KBM-7 (cell line): ENCODE measurements around the gene MMS19.
"Not testable (repeated sequence)": the region's sequence is repeated elsewhere in the genome, so short reads cannot be mapped to it uniquely, and the experiment has no call there.

Source experiments
- DNase-seq: peaks from one replicate; pipeline ENCODE4 v3.0.0-alpha.2; 2015
- in situ Hi-C: fragments of 300-500 bp; cut with MboI; formaldehyde crosslinking; loops from 2 replicates; pipeline ENCODE4 v1.14.3; 2020; ENCODE audit warnings: low sequenced_read_pairs, low pct_unique_long_range_greater_than_20kb, mixed read lengths

Gene MMS19

DNA sequence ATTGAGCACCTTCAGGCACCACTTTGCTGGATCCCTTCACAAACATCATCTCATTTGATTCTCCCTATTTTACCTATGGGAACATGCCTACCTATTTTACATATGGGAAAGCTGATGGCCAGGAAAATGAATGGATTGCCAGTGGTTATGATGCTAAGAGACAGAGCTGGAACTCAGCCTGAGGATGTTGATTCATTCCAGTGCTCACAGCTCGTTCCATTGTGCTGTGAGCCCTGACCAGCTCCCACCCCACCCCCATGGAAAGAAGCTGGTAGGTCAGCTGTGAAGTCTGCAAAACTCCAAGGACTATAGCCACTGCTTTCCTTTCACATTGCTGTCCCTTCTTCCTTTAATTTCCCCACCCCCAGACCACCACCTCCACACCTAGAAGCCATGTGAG lies 10.1 kb upstream of the MMS19 start:
- in situ Hi-C loops, result no loop called here
- no peak for DNase-seq

DNA sequence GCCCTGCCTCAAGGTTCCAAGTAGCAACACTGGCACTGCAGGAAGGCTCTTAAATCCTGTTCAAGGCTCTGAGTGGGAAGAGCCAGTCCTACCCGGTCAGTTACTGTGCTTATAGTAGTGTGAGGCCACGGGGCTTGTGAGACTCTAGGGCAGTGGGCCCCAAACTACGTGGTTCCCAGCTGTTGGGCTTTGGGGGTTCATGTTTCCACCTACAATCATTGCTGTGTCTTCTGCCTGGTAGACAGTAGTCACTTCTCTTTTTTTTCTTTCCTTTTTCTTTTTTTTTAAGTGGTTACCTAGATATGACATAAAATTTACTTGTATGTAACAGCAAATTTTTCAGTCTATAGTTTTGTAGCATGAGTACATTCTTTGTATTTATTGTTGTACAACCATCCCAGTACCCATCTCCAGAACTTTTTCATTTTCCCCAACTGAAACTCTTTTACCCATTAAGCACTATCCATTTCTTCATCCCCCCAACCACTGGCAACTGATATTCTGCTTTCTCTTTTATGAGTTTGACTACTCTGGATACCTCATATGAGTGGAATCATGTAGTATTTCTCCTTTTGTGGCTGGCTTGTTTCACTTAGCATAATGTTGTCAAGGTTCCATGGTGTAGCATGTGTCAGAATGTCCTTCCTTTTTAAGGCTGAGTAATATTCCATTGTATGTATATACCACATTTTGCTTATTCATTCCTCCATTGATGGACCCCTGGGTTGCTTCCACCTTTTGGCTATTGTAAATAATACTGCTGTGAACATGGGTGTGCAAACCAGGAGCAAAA lies 8.2 kb upstream of the MMS19 start:
- DNase-seq, result no peak
- in situ Hi-C loops, result no loop called here

DNA sequence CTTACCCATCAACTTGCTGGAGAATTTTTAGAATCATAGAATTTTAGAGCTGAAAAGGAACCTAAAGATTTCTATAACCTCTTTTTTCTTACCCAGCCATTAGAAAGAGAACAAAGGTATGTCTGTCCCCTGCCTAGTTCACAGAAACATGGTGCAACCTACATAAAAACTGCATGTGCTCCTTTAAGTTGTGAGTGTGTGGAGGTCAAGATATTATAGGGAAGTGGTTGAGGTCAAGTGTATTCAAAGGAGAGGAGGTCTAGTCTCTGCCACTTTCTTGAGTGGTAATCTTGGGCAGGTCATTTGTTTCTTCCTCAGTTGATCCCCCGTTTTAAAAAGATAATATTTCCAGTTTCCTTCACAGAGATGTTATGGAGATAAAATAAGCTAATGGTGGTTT lies 6.9 kb upstream of the MMS19 start:
- in situ Hi-C loops, result no loop called here
- no peak for DNase-seq

DNA sequence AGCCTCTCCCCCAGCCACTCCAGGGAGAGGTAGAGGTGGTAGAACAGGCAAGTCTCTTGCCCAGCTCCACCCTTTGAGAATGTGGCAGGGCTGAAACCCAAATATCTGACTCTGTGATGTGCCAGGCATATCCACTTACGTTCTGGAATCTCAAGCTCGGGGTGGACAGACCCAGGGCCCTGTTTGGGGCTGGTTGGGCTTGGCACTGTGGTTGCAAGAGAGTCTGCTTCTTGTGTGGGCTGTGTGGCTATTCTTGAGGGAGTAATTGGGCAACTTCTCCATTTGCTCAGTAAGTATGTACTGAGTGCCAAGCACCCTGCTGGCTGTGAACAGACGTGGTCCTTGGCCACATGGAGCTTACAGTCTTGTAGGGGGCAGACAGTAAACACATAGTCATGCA lies 5.2 kb upstream of the MMS19 start:
- in situ Hi-C loops, result no loop called here
- peak; percentile 26 for DNase-seq

DNA sequence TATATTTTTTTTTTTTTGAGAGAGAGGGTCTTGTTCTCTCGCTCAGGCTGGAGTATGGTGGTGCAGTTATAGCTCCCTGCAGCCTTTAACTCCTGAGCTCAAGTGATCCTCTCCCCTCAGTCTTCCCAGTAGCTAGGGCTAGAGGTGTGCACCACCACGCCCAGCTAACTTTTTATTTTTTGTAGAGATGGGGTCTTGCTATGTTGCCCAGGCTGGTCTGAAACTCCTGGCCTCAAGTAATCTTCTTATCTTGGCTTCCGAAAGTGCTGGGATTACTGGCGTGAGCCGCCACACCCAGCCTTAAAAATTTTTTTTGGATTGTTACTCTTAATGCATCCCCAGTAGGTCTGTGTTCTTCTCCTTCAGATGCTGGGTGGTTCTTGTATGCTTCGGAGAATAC lies 4.7 kb upstream of the MMS19 start:
- no peak for DNase-seq
- in situ Hi-C loops, result no loop called here

DNA sequence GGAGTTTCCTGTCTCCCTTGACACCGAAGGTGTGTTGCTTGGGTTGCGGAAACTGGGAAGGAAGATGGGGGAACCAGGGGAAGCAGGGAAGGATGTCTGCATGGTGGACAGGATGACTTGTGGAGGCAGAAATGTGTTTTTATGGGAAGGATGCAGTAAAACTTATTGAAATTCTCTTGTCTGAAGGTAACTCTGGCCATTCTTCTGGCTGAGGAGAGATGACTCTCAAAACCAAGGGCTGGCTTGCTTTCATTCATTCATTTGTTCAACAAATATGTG lies 2.0 kb upstream of the MMS19 start:
- in situ Hi-C loops, result no loop called here
- DNase-seq, result no peak

DNA sequence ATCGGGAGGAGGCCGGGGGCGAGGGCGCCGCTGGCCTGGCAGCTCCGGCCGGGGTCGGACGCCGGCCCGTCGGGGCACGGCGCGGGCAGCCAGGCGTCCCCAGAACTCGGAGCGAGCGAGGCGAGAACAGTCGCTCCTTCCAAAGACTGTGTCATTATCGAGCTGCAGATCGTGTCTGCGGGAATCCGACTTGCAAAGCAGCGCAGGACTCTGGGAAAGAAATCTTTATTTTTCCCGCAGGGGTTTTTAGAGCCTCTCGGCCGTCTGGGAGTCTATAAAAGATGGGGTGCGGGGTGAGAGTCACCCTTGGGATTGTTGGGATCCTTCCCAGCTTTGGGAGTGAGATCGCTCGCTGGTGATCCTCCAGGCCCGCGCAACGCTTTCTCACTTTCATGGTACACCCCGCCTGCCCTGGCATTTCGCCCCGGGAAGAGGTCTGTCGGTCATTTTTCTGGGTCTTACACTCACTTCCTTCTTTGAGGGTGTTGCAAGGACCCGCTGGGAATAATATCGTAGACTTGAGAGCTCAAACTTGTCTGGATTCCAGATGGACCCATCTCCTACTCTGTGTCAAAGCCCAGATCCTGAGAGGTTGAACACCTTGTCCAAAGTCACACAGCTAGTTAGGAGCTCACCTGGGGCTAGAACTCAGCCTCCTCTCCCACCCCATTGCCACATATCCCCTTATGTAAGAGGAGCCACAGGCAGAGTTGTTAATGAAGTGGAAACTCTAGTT lies 1.5 kb upstream of the MMS19 start:
- in situ Hi-C loops, result no loop called here
- DNase-seq, result peak; percentile 42

DNA sequence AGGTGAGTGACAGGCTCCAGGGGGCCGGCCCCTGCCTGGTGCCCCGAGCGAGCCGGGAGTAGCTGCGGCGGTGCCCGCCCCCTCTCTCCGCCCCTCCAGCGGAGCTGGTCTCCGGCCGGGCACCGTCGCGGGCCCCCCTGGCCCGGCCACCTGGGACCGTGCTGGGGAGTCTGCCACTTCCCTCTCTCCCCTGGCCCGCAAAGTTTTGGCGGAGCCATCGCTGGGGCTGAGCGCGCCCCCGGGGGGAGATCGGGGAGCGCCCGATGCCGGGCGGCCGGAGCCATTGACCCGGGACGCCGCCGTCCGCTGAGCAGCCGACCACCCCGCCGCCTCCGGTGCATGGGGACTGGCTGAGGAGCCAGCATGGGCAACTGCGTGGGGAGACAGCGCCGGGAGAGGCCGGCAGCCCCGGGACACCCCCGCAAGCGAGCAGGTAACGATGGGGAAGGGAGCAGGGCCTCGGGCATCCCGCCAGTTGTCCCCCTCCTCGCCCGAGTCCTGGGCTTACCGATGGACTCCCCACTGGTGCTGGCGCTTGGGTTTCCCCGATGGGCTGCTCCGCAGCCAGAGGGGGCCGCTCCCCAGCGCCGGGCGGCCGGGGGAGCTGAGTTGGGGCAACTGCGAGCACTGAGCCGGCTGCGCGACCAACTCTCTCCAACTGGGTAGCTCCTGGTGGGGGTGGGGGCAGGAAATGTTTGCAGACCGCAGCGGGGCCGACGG lies 779 bp upstream of the MMS19 start, which contains the start of gene UBTD1:
UBTD1 (plus strand) TSS at position 84 of the 720 bp plus-strand sequence; CDS start at position 364, 280 bp downstream.
- DNase-seq, result peak; percentile 40
- in situ Hi-C loops, result no loop called here

DNA sequence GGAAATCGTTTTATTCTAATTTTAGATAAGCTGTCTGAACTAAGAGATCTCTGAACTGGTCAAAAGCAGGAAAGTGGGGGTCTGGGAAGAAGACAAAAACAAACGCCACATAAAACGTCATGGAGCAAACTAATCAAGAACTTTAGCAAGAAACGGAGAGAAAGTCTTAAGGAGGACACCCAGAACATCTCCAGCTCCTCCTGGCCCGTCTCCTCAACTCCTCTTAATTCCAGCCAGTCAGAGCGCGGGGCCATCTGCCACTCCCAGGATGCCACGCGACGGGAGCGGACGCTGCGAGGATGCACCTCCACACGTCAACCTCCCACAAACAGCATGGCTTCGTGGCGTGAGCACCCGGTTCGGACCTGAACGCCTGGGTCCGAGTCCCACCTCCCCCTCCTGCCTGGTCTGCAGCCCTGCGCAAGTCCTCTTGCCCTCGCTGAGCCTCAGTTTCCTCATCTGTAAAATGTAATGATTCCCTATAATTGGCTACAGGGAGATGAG lies 598 bp downstream of the MMS19 start:
- peak; percentile 84 for DNase-seq
- in situ Hi-C loops, result no loop called here

DNA sequence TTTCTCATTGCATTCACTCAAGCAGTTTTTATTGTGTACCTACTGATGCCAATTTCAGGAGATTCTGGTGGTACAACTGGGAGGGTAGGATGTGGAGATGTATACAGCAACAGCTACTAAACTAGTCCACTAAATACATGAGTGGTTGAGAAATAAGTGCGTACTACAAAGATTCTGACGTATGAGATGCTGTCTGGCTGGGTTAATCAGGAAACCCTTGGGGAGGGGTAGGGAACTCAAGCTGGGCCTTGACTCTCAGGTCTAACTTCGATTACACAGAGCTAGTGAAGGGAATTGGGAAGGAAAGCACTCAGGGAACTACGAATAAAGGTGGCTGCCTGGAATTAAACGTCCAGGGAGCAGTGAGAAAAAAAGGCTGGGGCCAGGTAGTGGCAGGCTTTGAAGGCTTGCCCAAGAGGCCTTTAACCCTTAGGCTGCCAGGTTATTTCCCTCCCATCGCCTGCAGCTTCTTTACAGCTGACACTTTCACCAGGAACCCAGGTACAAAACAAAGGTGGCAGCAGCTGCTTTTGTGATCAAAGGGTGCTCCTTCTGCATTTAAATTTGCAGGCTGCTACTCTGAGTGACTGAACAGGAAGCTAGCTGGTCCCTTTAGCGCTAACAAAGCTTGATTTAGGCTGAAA lies 3.2 kb downstream of the MMS19 start:
- in situ Hi-C loops, result no loop called here
- no peak for DNase-seq

DNA sequence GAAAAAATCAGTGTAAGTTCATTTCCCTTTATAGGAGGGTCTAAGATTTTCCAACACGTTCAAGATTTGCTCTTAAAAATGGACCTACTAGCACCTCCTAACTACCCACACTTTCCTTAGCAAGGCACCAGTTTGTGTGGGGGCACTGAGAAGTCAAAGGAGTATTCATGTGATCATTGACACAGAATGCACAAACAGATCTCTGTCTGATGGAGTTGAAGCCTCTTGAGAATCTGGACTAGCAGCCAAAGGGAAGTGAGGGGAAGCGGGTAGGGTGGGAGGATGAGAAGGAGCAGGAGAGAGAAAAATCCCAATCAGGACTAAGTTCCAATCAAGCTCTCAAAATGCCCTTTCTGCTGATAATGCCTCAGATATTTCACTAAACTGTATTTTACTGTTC lies 4.1 kb downstream of the MMS19 start:
- in situ Hi-C loops, result no loop called here
- no peak for DNase-seq

DNA sequence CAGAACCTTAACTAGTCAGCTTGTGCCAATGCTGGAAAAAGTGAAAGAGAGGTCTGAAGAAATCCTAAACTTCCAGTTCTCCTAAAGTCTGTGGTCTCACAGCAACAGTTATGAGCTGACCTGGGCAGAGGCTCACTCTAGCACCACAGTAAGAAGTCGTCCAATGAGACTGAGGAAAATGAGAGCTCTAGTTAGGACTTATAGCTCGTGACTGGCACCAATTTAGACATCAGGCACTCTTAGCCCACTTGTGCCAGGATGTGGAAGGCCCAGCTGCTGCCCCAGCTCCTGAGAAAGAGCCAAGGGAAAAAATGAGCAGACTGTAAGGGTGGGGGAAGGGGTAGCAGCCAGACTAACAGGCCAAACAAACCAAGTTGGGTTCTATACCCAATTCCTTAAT lies 7.6 kb downstream of the MMS19 start:
- DNase-seq, result no peak
- in situ Hi-C loops, result no loop called here

DNA sequence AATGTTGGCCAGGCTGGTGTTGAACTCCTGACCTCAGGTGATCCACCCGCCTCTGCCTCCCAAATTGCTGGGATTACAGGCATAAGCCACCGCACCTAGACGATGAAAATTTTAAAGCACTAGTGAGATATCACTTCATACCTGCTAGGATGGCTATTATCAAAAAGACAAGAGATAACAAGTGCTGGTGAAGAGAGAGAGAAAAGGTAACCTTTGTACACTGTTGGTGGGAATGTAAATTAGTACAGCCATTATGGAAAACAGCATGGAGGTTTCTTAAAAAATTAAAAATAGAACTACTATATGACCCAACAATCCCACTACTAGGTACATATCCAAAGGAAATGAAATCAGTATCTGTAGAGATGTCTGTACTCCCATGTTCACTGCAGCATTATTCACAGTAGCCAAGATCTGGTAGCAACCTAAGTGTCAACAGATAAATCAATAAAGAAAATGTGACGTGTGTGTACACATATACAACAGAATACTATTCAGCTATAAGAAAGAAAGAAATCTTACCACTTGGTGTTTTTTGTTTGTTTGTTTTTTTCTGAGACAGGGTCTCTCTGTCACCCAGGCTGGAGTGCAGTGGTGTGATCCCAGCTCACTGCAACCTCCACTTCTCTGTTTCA lies 12.5 kb downstream of the MMS19 start:
- in situ Hi-C loops, result no loop called here

DNA sequence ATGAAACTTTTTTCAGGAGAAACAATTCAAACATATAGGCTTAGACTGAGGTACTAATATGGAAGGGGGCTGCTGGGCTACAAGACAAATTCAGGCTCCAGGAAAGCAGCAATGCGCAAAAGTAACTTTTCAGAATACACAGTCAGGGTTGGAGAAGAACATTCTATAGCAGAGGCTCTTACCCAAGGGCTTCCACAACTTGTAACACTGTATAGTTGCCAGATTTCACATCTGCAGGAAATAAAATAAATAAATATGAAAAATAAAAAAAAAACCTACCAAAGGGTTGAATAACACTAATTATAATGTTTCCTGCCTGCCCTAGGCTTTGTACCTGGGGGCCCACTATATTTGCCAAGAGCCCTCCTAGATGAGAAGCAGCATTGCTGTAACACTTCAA lies 14.3 kb downstream of the MMS19 start:
- DNase-seq, result no peak
- in situ Hi-C loops, result no loop called here

More for the DNA sequence above, 12.5 kb downstream of the MMS19 start:
- no peak for DNase-seq

DNA sequence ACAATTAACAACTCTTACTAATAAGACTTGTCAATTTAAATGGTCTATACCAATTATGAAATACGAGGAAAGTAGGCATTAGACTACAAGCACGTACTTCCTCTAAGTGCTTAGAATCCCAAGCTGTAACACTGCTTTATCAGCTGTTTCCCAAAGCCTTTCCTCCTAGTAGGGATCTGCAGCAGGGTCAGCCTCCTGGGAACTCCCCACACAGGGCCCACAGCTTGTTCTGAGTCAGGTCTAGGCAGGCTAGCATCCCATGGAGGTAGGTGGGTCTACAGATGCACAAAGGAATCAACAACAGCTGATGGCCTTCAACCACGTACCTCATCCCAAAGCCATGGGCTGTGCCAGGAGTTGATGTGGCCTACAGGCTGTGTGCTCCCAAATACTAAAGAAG lies 14.7 kb downstream of the MMS19 start:
- in situ Hi-C loops, result no loop called here
- no peak for DNase-seq

DNA sequence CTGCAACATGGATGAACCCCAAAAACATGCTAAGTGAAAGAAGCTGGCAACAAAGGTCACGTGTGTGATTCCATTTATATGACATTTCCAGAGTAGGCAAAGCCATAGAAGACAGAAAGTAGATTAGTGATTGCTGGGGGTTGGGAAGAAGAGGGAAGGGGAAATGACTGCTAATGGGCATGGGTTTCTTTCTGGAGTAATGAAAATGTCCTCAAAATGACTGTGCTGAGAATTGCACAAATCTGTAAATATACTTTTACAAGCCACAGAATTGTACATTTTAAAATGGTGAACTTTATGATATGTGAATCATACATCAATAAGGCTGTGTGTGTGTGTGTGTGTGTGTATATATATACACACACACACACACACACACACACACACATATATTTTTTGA lies 15.8 kb downstream of the MMS19 start:
- in situ Hi-C loops, result no loop called here

DNA sequence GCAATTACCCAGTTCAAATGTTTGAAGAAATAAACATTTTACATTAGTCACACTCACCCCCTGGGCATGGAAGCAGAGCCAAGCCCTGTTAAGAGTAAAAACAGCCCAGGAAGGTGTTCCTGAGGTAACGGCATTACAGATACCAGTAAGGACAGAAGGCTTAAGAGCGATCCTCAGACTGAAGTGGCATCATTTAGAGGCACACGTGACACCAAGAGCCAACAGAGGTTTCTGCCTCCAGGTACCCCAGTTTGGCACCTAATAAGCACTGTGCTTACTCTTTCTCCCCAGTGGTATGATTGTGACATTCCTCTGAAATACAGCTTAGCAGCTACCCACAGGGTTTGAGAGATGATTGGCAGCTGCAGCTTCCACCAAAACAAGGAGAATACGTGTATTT lies 17.2 kb downstream of the MMS19 start:
- DNase-seq, result no peak
- in situ Hi-C loops, result no loop called here

More for the DNA sequence above, 15.8 kb downstream of the MMS19 start:
- DNase-seq, result no peak

DNA sequence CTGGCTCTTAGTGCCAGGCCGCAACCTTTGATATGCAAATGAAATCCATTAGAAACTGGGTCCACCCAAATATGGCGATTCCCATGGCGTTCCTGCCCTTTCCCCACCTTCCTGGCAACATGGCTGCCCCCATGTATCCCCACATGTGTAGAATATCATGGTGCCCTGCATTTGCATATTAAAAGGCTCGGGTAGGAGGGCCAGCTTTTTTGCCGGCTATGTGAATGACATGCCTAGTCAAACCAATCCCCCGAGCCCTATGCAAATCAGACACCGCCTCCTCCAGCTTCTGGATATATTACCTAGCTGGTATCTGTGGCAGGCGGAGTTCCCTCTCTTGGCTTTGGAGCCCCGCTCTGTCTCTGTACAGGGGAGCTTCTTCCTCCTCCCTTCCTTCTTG lies 18.3 kb downstream of the MMS19 start:
- in situ Hi-C loops, result no loop called here
- no peak for DNase-seq

DNA sequence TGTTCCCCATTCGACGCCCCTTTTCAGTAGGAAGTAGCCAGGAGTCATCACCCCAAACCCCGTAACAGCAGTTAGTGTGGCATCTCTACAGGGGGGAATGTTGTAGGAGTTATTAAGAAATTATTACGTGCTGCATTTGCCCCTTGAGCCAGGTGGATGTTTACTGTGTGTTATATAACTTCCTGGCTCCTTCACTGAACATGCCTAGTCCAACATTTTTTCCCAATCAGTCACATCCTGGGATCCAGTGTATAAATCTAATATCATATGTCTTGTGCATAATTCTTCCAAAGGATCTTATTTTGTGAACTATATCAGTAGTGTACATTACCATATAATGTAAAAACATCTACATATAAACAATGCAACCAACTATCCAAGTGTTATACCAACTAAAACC lies 18.8 kb downstream of the MMS19 start:
- DNase-seq, in situ Hi-C loops: not testable (repeated sequence)
